Non-pigmented ciliary epithelial cell (primary cell): ENCODE measurements around the gene OR5A2.
"Not testable (repeated sequence)": the region's sequence is repeated elsewhere in the genome, so short reads cannot be mapped to it uniquely, and the experiment has no call there.

ENCODE experiments used
- DNase-seq: peaks from one replicate; pipeline ENCODE4 v3.0.0-alpha.2; 2010; ENCODE audit warnings: low read depth

OR5A2 gene

GRCh38 chr11:59380263-59381059 lies 45.8 kb downstream of the OR5A2 start:
- no peak for DNase-seq

- not testable (repeated sequence) for DNase-seq
These were observed 53.9 kb downstream of the OR5A2 start for GRCh38 chr11:59372324-59372723.

GRCh38 chr11:59368238-59369022 lies 57.8 kb downstream of the OR5A2 start:
- no peak for DNase-seq
